ENCODE data around the gene RHCG. TPM values are rescaled to one million over a fixed set of nuclear protein-coding genes. Genes with fewer than 3 reads are reported as not detected.
"Not testable (repeated sequence)": the region's sequence is repeated elsewhere in the genome, so short reads cannot be mapped to it uniquely, and the experiment has no call there.

RHCG gene
- polyA plus RNA-seq, 3 donors: 2.4 to 3.8 (median 3.5) TPM

GRCh38 chr15:89482139-89482538, 14.2 kb downstream of the RHCG start:
- DNase-seq (ENCODE audit: low read depth in 3 of 3, low spot score in 2 of 3): no peak

GRCh38 chr15:89480505-89480904, 15.9 kb downstream of the RHCG start:
- no peak for DNase-seq (ENCODE audit: low read depth in 3 of 3, low spot score in 2 of 3)

- no peak for DNase-seq (ENCODE audit: low read depth in 3 of 3, low spot score in 2 of 3)
These were observed 17.2 kb downstream of the RHCG start for GRCh38 chr15:89479173-89479572.

GRCh38 chr15:89477411-89478242, 18.8 kb downstream of the RHCG start:
- DNase-seq (ENCODE audit: low read depth in 3 of 3, low spot score in 2 of 3): no peak

- DNase-seq (ENCODE audit: low read depth in 3 of 3, low spot score in 2 of 3): no peak
These were observed 20.7 kb downstream of the RHCG start for GRCh38 chr15:89475661-89476060.

GRCh38 chr15:89472785-89473256, 23.6 kb downstream of the RHCG start:
- DNase-seq (ENCODE audit: low read depth in 3 of 3, low spot score in 2 of 3): no peak

GRCh38 chr15:89469426-89470096, 26.8 kb downstream of the RHCG start:
- no peak for DNase-seq (ENCODE audit: low read depth in 3 of 3, low spot score in 2 of 3)

GRCh38 chr15:89468813-89469212, 27.6 kb downstream of the RHCG start:
- DNase-seq (ENCODE audit: low read depth in 3 of 3, low spot score in 2 of 3): not testable (repeated sequence)

- no peak for DNase-seq (ENCODE audit: low read depth in 3 of 3, low spot score in 2 of 3)
These were observed 33.3 kb downstream of the RHCG start for GRCh38 chr15:89463113-89463512.

- no peak for DNase-seq (ENCODE audit: low read depth in 3 of 3, low spot score in 2 of 3)
These were observed 34.0 kb downstream of the RHCG start for GRCh38 chr15:89462198-89462912.

- no peak for DNase-seq (ENCODE audit: low read depth in 3 of 3, low spot score in 2 of 3)
These were observed 35.0 kb downstream of the RHCG start for GRCh38 chr15:89461386-89461785.

- DNase-seq (ENCODE audit: low read depth in 3 of 3, low spot score in 2 of 3): no peak
These were observed 36.3 kb downstream of the RHCG start for GRCh38 chr15:89460048-89460447.

GRCh38 chr15:89459271-89460038, 36.9 kb downstream of the RHCG start:
- no peak for DNase-seq (ENCODE audit: low read depth in 3 of 3, low spot score in 2 of 3)

- no peak for DNase-seq (ENCODE audit: low read depth in 3 of 3, low spot score in 2 of 3)
These were observed 37.9 kb downstream of the RHCG start for GRCh38 chr15:89458440-89458839.

- DNase-seq (ENCODE audit: low read depth in 3 of 3, low spot score in 2 of 3): no peak
These were observed 39.3 kb downstream of the RHCG start for GRCh38 chr15:89457086-89457485.

GRCh38 chr15:89455535-89455934, 40.8 kb downstream of the RHCG start:
- DNase-seq (ENCODE audit: low read depth in 3 of 3, low spot score in 2 of 3): no peak

GRCh38 chr15:89452330-89452836, 44.0 kb downstream of the RHCG start:
- DNase-seq (ENCODE audit: low read depth in 3 of 3, low spot score in 2 of 3): no peak

- no peak for DNase-seq (ENCODE audit: low read depth in 3 of 3, low spot score in 2 of 3)
These were observed 44.5 kb downstream of the RHCG start for GRCh38 chr15:89451846-89452245.

GRCh38 chr15:89450076-89451006, 46.0 kb downstream of the RHCG start:
- DNase-seq (ENCODE audit: low read depth in 3 of 3, low spot score in 2 of 3): no peak
